Measurements from ENCODE around the gene SCN3A. TPM values are rescaled to one million over a fixed set of nuclear protein-coding genes. Genes with fewer than 3 reads are reported as not detected.

SCN3A gene
- polyA plus RNA-seq, 1 donor, result 0.45 TPM

- DNase-seq, result no peak
Observed at GRCh38 chr2:165112133-165112573, 91.7 kb downstream of the SCN3A start.

GRCh38 chr2:165110394-165110793 lies 93.5 kb downstream of the SCN3A start:
- no peak for DNase-seq

- no peak for DNase-seq
Observed at GRCh38 chr2:165109915-165110314, 93.9 kb downstream of the SCN3A start.

GRCh38 chr2:165105926-165106325 lies 97.9 kb downstream of the SCN3A start:
- no peak for DNase-seq

- no peak for DNase-seq
Observed at GRCh38 chr2:165087933-165088901, 115.6 kb downstream of the SCN3A start.

GRCh38 chr2:165086337-165086736 lies 117.5 kb downstream of the SCN3A start:
- no peak for DNase-seq

- no peak for DNase-seq
Observed at GRCh38 chr2:165083326-165083725, 120.5 kb downstream of the SCN3A start.

GRCh38 chr2:165082479-165082878 lies 121.4 kb downstream of the SCN3A start:
- DNase-seq, result no peak

GRCh38 chr2:165081276-165081675 lies 122.6 kb downstream of the SCN3A start:
- DNase-seq, result no peak

GRCh38 chr2:165079432-165079831 lies 124.4 kb downstream of the SCN3A start:
- no peak for DNase-seq

GRCh38 chr2:165078913-165079312 lies 124.9 kb downstream of the SCN3A start:
- no peak for DNase-seq

- DNase-seq, result no peak
Observed at GRCh38 chr2:165074884-165075283, 129.0 kb downstream of the SCN3A start.

GRCh38 chr2:165074323-165074722 lies 129.5 kb downstream of the SCN3A start:
- DNase-seq, result no peak

- no peak for DNase-seq
Observed at GRCh38 chr2:165070076-165070475, 133.8 kb downstream of the SCN3A start.

- no peak for DNase-seq
Observed at GRCh38 chr2:165069151-165069550, 134.7 kb downstream of the SCN3A start.

GRCh38 chr2:165068487-165068757 lies 135.4 kb downstream of the SCN3A start:
- no peak for DNase-seq

- DNase-seq, result peak; percentile 67
Observed at GRCh38 chr2:165067643-165068486, 136.0 kb downstream of the SCN3A start.

- DNase-seq, result no peak
Observed at GRCh38 chr2:165064743-165065142, 139.1 kb downstream of the SCN3A start.

GRCh38 chr2:165060411-165060810 lies 143.4 kb downstream of the SCN3A start:
- peak; percentile 25 for DNase-seq

- DNase-seq, result no peak
Observed at GRCh38 chr2:165058476-165059265, 145.2 kb downstream of the SCN3A start.

- no peak for DNase-seq
Observed at GRCh38 chr2:165057931-165058330, 145.9 kb downstream of the SCN3A start.

- DNase-seq, result no peak
Observed at GRCh38 chr2:165057308-165057707, 146.5 kb downstream of the SCN3A start.

- no peak for DNase-seq
Observed at GRCh38 chr2:165056564-165056963, 147.3 kb downstream of the SCN3A start.
